ENCODE results near the gene EPB41L2. TPM values are rescaled to one million over a fixed set of nuclear protein-coding genes. Genes with fewer than 3 reads are reported as not detected.

EPB41L2 gene
- total and polyA plus RNA-seq, 2 donors from 2014 or later: 19.6 to 111 TPM

DNA sequence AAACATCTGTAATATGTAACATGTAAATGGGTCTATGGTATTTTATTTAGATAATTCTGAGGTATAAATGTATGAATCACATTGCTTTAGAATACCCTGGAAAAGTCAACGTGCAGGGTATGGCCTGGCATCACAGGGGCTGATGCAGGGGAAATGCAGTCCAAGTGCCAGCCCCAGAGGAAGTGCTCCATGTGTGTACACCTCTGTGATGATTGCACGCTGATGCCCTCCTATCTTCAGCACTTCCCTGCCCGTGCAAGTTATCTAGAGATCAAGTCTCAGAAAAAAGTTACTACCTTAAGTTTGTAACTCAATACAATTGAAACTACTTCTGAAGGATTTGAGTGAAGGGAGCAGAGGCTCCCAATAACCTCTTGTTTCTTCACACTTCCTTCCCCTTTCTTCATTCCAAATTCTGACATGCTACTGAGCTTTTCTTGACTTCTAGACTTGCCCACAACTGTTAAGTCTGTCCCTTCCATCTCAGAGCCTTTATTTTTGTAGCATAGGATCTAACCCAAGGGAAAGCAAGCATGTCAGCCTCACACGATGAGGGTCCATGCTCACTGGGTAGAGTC, 233.6 kb downstream of the EPB41L2 start:
- H3K4me3 ChIP-seq (ENCODE audit: low read length in 3 of 3): no peak overlapping the region
- intact Hi-C loops (cut with DNase I): no loop called here
- FAIRE-seq (no peak), DNase-seq (peak in 1 of 5 donors; percentile 37)
- no peak overlapping the region for H3K9ac ChIP-seq (ENCODE audit: low read length in 3 of 3)
- no peaks in the 10 kb centered on the region for H3K4me1 ChIP-seq (ENCODE audit: control insufficient read depth in 2 of 3, insufficient read depth in 2 of 3, low read depth in 1 of 3, low read length in 3 of 3)
- no peaks in the 10 kb centered on the region for H3K36me3 ChIP-seq (ENCODE audit: control insufficient read depth in 2 of 3, insufficient read depth in 3 of 3, low read length in 3 of 3)
- TF ChIP-seq, protein P1, sequence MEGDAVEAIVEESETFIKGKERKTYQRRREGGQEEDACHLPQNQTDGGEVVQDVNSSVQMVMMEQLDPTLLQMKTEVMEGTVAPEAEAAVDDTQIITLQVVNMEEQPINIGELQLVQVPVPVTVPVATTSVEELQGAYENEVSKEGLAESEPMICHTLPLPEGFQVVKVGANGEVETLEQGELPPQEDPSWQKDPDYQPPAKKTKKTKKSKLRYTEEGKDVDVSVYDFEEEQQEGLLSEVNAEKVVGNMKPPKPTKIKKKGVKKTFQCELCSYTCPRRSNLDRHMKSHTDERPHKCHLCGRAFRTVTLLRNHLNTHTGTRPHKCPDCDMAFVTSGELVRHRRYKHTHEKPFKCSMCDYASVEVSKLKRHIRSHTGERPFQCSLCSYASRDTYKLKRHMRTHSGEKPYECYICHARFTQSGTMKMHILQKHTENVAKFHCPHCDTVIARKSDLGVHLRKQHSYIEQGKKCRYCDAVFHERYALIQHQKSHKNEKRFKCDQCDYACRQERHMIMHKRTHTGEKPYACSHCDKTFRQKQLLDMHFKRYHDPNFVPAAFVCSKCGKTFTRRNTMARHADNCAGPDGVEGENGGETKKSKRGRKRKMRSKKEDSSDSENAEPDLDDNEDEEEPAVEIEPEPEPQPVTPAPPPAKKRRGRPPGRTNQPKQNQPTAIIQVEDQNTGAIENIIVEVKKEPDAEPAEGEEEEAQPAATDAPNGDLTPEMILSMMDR (IDR thresholded peaks at IDR 0.05; ENCODE audit: borderline replicate concordance, extremely low read depth, insufficient read depth): no peak
- no peak overlapping the region for H3K27ac ChIP-seq (ENCODE audit: low read depth in 2 of 2, low read length in 2 of 2)
- no peaks in the 10 kb centered on the region for H3K9me3 ChIP-seq (ENCODE audit: control insufficient read depth in 2 of 3, insufficient read depth in 1 of 3, low read length in 3 of 3)
- no peaks in the 10 kb centered on the region for H3K27me3 ChIP-seq (ENCODE audit: control insufficient read depth, insufficient read depth, low read length)

DNA sequence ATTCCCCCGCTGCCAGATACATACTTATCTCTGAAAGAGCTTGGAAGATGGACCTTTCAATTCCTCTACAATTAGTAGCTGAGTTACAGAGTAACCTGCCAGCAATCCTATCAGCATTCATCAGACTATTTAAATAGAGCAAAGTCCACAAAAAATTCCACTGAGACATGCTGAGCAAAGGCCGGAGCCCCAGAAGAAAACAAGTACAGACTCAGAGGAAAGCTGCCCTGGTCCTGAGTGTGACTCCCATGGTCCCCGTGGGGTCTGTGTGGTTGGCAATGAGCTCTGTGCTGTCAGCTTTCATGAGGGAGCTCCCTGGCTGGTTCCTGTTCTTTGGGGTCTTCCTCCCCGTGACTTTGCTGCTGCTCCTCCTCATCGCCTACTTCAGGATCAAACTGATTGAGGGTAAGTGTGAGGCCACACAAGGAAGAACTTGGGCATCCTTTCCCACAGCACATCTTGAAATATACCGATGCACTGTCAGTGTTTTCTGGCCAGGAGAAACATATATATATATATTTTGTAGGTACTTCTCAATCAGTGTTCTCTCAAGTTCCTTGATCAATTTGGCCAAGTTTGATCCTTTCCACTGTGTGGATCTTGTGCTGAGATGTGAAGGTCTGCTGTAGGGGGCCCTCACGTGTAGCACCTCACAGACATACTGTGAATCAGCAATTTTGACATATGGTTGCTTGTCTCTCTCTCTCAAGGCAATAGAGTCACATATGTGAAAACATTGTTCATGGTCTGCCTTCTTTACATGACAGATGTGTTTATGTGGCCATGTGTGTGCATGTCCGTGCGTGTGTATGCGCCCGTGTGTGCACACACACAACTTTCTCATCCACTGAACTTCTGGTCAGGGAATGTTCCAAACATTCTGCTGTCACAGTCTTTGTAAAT, 235.5 kb downstream of the EPB41L2 start, which contains the start of gene SMLR1:
Gene SMLR1, plus strand, starts transcription at position 160 of the 903 bp plus-strand sequence. Its CDS starts 8 bp downstream, at position 168.
- no peaks in the 10 kb centered on the region for H3K9me3 ChIP-seq (ENCODE audit: control insufficient read depth in 2 of 3, insufficient read depth in 1 of 3, low read length in 3 of 3)
- TF ChIP-seq, protein P1 (IDR thresholded peaks at IDR 0.05; ENCODE audit: borderline replicate concordance, extremely low read depth, insufficient read depth): no peak
- H3K9ac ChIP-seq (ENCODE audit: low read length in 3 of 3): no peak within 1 kb of the TSS
- H3K36me3 ChIP-seq (ENCODE audit: control insufficient read depth in 2 of 3, insufficient read depth in 3 of 3, low read length in 3 of 3): no peaks in the 10 kb centered on the region
- FAIRE-seq (no peak), DNase-seq (no peak)
- intact Hi-C loops (cut with DNase I): no loop called here
- peak within 1 kb of the TSS in 1 of 2 donors; percentile 8 for H3K27ac ChIP-seq (ENCODE audit: low read depth in 2 of 2, low read length in 2 of 2)
- peak within 1 kb of the TSS in 2 of 3 donors; percentile 58 to 59 for H3K4me3 ChIP-seq (ENCODE audit: low read length in 3 of 3)
- H3K27me3 ChIP-seq (ENCODE audit: control insufficient read depth, insufficient read depth, low read length): no peaks in the 10 kb centered on the region
- no peaks in the 10 kb centered on the region for H3K4me1 ChIP-seq (ENCODE audit: control insufficient read depth in 2 of 3, insufficient read depth in 2 of 3, low read depth in 1 of 3, low read length in 3 of 3)

DNA sequence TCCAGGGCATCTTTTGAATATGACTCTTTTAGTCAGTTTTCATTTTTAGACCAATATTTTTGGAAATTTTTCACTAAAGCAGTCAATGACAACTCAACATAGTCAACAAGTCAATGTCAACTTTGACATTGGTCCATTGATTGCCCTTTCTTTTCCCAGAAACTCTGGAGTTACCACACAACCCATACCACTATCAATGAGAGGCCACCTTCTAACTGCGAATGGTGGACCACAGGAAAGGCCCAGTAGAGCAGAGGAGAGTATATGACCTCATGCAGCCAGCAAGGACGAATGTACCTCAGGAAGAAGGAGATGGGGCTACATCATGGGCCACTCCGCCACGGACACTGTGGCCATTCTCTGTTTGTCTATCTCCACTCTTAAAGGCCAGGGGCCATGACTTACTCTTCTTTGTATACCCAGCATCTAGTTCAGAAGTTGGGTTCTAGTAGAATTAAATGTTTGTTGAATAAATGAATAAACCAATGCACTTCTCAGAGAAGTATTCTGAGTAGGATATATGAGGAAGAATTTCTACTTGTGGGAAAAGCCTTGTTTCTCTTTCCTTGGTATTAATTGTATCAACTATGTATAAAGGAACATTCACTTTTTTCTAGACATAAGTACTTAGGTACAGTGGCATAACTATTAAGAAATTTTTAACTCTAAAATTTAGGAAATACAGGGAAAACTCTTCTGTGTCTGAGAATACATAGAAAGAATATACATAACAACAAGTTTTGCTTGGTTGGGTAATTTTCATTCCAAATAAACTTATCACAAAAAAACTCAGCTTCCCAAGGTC, 236.4 kb downstream of the EPB41L2 start:
- Histone ChIP-seq H3K4me3 (ENCODE audit: low read length in 3 of 3) (peak overlapping the region in 1 of 3 donors; percentile 58), H3K4me1 (ENCODE audit: control insufficient read depth in 2 of 3, insufficient read depth in 2 of 3, low read depth in 1 of 3, low read length in 3 of 3) (no peaks in the 10 kb centered on the region), H3K27me3 (ENCODE audit: control insufficient read depth, insufficient read depth, low read length) (no peaks in the 10 kb centered on the region), H3K9ac (ENCODE audit: low read length in 3 of 3) (no peak overlapping the region), H3K27ac (ENCODE audit: low read depth in 2 of 2, low read length in 2 of 2) (peak overlapping the region in 1 of 2 donors; percentile 8), H3K9me3 (ENCODE audit: control insufficient read depth in 2 of 3, insufficient read depth in 1 of 3, low read length in 3 of 3) (no peaks in the 10 kb centered on the region), H3K36me3 (ENCODE audit: control insufficient read depth in 2 of 3, insufficient read depth in 3 of 3, low read length in 3 of 3) (no peaks in the 10 kb centered on the region)
- intact Hi-C loops (cut with DNase I): no loop called here
- DNase-seq: no peak
- no peak for FAIRE-seq
- TF ChIP-seq, protein P1 (IDR thresholded peaks at IDR 0.05; ENCODE audit: borderline replicate concordance, extremely low read depth, insufficient read depth): no peak

All from kidney (tissue), 14 donors.